Measurements from ENCODE around the gene CLEC4E. TPM values are rescaled to one million over a fixed set of nuclear protein-coding genes. Genes with fewer than 3 reads are reported as not detected.
"Not testable (repeated sequence)": the region's sequence is repeated elsewhere in the genome, so short reads cannot be mapped to it uniquely, and the experiment has no call there.

CLEC4E gene
- total RNA-seq, 1 donor from 2014 or later, result 0.19 TPM

- H3K36me3 ChIP-seq, result no peaks in the 10 kb centered on the region
- no peak overlapping the region for H3K27ac ChIP-seq (replicated peaks)
- H3K4me1 ChIP-seq, result peaks cover 3% of the 10 kb centered on the region
- intact Hi-C loops (cut with micrococcal nuclease), result no loop called here
- peaks cover 48% of the 10 kb centered on the region for H3K27me3 ChIP-seq (ENCODE audit: low read depth)
- H3K9me3 ChIP-seq (replicated peaks), result no peaks in the 10 kb centered on the region
- TF ChIP-seq CTCF (IDR thresholded peaks at IDR 0.05; ENCODE audit: borderline replicate concordance), result no peak
- H3K4me3 ChIP-seq, result no peak overlapping the region
- DNase-seq, result no peak
Observed at GRCh38 chr12:8541562-8541961, 857 bp upstream of the CLEC4E start.

GRCh38 chr12:8537820-8538219, 2.9 kb downstream of the CLEC4E start:
- peaks cover 71% of the 10 kb centered on the region for H3K27me3 ChIP-seq (ENCODE audit: low read depth)
- intact Hi-C loops (cut with micrococcal nuclease); H3K4me1 ChIP-seq; DNase-seq; H3K27ac ChIP-seq (replicated peaks); H3K4me3 ChIP-seq; H3K36me3 ChIP-seq; H3K9me3 ChIP-seq (replicated peaks): not testable (repeated sequence)

- no peaks in the 10 kb centered on the region for H3K4me1 ChIP-seq
- no peak overlapping the region for H3K27ac ChIP-seq (replicated peaks)
- TF ChIP-seq CTCF (IDR thresholded peaks at IDR 0.05; ENCODE audit: borderline replicate concordance), result no peak
- H3K27me3 ChIP-seq (ENCODE audit: low read depth), result peaks cover 78% of the 10 kb centered on the region
- intact Hi-C loops (cut with micrococcal nuclease), result no loop called here
- H3K4me3 ChIP-seq, result no peak overlapping the region
- H3K36me3 ChIP-seq, result no peaks in the 10 kb centered on the region
- no peak for DNase-seq
- no peaks in the 10 kb centered on the region for H3K9me3 ChIP-seq (replicated peaks)
Observed at GRCh38 chr12:8532045-8532444, 8.7 kb downstream of the CLEC4E start.

- no peaks in the 10 kb centered on the region for H3K4me1 ChIP-seq
- H3K27me3 ChIP-seq (ENCODE audit: low read depth), result peaks cover 49% of the 10 kb centered on the region
- H3K27ac ChIP-seq (replicated peaks), result no peak overlapping the region
- peaks cover 26% of the 10 kb centered on the region for H3K9me3 ChIP-seq (replicated peaks)
- intact Hi-C loops (cut with micrococcal nuclease), result no loop called here
- no peak for TF ChIP-seq CTCF (IDR thresholded peaks at IDR 0.05; ENCODE audit: borderline replicate concordance)
- no peak overlapping the region for H3K4me3 ChIP-seq
- H3K36me3 ChIP-seq, result no peaks in the 10 kb centered on the region
- no peak for DNase-seq
Observed at GRCh38 chr12:8527250-8528130, 13.2 kb downstream of the CLEC4E start.

GRCh38 chr12:8519171-8519570, 21.5 kb downstream of the CLEC4E start:
- intact Hi-C loops (cut with micrococcal nuclease), result no loop called here
- DNase-seq, result no peak
- H3K27ac ChIP-seq (replicated peaks), result no peak overlapping the region

More at GRCh38 chr12:8519171-8519570, 21.5 kb downstream of the CLEC4E start:
- Histone ChIP-seq H3K4me3 (no peak overlapping the region), H3K9me3 (replicated peaks) (peaks cover 8% of the 10 kb centered on the region), H3K4me1 (no peaks in the 10 kb centered on the region), H3K27me3 (ENCODE audit: low read depth) (peaks cover 12% of the 10 kb centered on the region), H3K36me3 (no peaks in the 10 kb centered on the region)
- TF ChIP-seq CTCF (IDR thresholded peaks at IDR 0.05; ENCODE audit: borderline replicate concordance), result no peak
